ENCODE measurements around the gene SPATA24.

The SPATA24 gene

GRCh38 chr5:139408191-139408590, 4.3 kb upstream of the SPATA24 start:
- no peak overlapping the region for H3K27ac ChIP-seq
- H3K9ac ChIP-seq: no peak overlapping the region
- peak overlapping the region; percentile 47; the same call in 1 of the 2 replicates for H3K4me2 ChIP-seq
- peaks cover 68% of the 10 kb centered on the region for H3K4me1 ChIP-seq
- H4K20me1 ChIP-seq: no peaks in the 10 kb centered on the region
- no peaks in the 10 kb centered on the region for H3K27me3 ChIP-seq
- 0 out of 2 replicates have a peak, but pooled peaks cover 6% of the 10 kb centered on the region for H3K36me3 ChIP-seq
- no peak for TF ChIP-seq Cebpa-rat (IDR thresholded peaks at IDR 0.05)
- no peaks in the 10 kb centered on the region for H3K9me3 ChIP-seq
- H3K4me3 ChIP-seq: no peak overlapping the region

- peak overlapping the region; percentile 47 for H3K4me2 ChIP-seq
- 0 out of 2 replicates have a peak, but pooled peaks cover 1% of the 10 kb centered on the region for H3K36me3 ChIP-seq
- no peaks in the 10 kb centered on the region for H3K9me3 ChIP-seq
- no peak overlapping the region for H3K9ac ChIP-seq
- H4K20me1 ChIP-seq: no peaks in the 10 kb centered on the region
- peaks cover 74% of the 10 kb centered on the region for H3K4me1 ChIP-seq
- H3K4me3 ChIP-seq: no peak overlapping the region
- no peaks in the 10 kb centered on the region for H3K27me3 ChIP-seq
- no peak overlapping the region for H3K27ac ChIP-seq
- TF ChIP-seq Cebpa-rat (IDR thresholded peaks at IDR 0.05): no peak
Measured at GRCh38 chr5:139407517-139407916, 3.6 kb upstream of the SPATA24 start.

GRCh38 chr5:139406963-139407362, 3.1 kb upstream of the SPATA24 start:
- Histone ChIP-seq H3K27ac (no peak overlapping the region), H4K20me1 (no peaks in the 10 kb centered on the region), H3K27me3 (no peaks in the 10 kb centered on the region), H3K4me3 (no peak overlapping the region), H3K9ac (no peak overlapping the region), H3K4me2 (no peak overlapping the region; the same call in 1 of the 2 replicates), H3K36me3 (no peaks in the 10 kb centered on the region), H3K9me3 (no peaks in the 10 kb centered on the region), H3K4me1 (peaks cover 76% of the 10 kb centered on the region)
- TF ChIP-seq Cebpa-rat (IDR thresholded peaks at IDR 0.05): no peak

- Histone ChIP-seq H3K36me3 (peaks cover 7% of the 10 kb centered on the region; the same call in 1 of the 2 replicates), H4K20me1 (no peaks in the 10 kb centered on the region), H3K27me3 (no peaks in the 10 kb centered on the region), H3K4me2 (peak overlapping the region; percentile 89), H3K9me3 (no peaks in the 10 kb centered on the region), H3K9ac (peak overlapping the region; percentile 75), H3K4me1 (peaks cover 69% of the 10 kb centered on the region), H3K4me3 (peak overlapping the region; percentile 64), H3K27ac (peak overlapping the region; percentile 81)
- no peak for TF ChIP-seq Cebpa-rat (IDR thresholded peaks at IDR 0.05)
Measured at GRCh38 chr5:139404484-139404840, 573 bp upstream of the SPATA24 start.

DNA sequence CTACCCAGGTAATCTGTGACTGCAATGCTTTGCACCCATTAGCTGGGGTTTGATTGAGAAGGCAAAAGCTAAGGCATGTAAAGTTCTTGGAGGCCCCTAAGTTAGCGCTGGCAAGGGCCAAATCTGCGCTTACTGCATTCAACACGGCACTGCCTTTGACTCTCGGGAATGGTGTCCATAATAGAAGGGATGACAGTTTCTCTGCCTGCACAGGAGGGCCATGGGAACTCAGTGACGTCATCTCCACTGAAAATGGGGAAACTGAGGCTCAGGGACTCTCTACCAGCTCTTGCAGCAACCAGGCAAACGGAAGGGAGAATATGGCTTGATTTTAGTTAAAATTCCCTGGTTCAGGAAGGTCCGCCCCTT, 487 bp downstream of the SPATA24 start:
- H3K27ac ChIP-seq: peak overlapping the region; percentile 81
- H3K27me3 ChIP-seq: no peaks in the 10 kb centered on the region
- H3K36me3 ChIP-seq: peaks cover 7% of the 10 kb centered on the region; the same call in 1 of the 2 replicates
- H3K4me2 ChIP-seq: peak overlapping the region; percentile 89
- H3K4me3 ChIP-seq: peak overlapping the region; percentile 64
- no peaks in the 10 kb centered on the region for H3K9me3 ChIP-seq
- no peak for TF ChIP-seq Cebpa-rat (IDR thresholded peaks at IDR 0.05)
- peaks cover 69% of the 10 kb centered on the region for H3K4me1 ChIP-seq
- no peaks in the 10 kb centered on the region for H4K20me1 ChIP-seq
- peak overlapping the region; percentile 75 for H3K9ac ChIP-seq

DNA sequence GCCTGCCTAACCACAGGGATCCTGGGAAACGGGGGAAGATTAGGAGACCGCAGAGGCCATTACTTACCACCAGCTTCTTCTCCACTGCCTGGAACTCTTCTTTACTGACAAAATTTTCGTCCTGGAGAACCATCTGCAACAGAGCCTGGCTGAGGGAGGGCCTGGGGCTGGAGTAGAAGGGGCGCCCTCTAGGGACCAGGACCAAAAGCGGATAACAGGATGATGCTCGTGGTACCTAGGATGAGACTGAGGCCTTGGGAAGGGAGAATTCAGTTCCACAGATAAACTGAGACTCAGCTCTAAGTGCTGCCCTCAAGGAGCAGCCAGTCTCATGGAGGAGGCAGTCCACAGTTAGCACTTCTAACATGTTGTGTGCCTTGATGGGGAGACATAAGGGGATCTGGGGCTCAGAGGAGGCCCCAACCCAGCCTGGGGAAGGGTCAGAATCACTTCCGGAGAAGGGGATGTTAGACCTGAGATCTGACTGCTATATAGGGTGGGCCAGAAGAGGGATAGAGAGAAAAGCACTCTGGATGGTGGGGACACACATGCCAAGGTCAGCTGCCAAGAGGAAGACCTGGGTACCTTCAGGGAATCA, 1.2 kb downstream of the SPATA24 start:
- Histone ChIP-seq H3K27ac (peak overlapping the region; percentile 81; the same call in 1 of the 2 replicates), H3K27me3 (no peaks in the 10 kb centered on the region), H3K9ac (peak overlapping the region; percentile 75; the same call in 1 of the 2 replicates), H3K4me3 (no peak overlapping the region), H3K9me3 (no peaks in the 10 kb centered on the region), H3K4me1 (peaks cover 69% of the 10 kb centered on the region), H3K4me2 (peak overlapping the region; percentile 89), H3K36me3 (peaks cover 7% of the 10 kb centered on the region; the same call in 1 of the 2 replicates), H4K20me1 (no peaks in the 10 kb centered on the region)
- TF ChIP-seq Cebpa-rat (IDR thresholded peaks at IDR 0.05): no peak

DNA sequence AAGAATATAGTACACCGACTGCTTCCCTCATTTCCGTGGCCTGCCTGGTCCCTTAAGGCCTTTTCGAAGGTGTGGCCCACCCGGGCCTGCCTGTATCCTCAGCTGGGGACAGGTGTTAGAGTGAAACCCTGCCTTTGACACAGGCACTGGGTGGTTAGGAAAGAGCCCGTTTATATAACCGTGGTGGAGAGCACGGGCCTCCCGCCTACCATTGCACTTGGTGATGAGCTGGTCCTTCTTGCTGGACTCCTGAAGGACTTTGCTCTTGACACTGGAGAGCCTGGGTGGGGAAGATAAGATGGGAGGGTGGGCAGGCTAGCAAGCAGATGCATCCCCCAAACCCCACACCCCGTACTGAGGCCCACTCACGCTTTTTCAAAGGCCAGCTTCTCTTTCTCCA, 2.3 kb downstream of the SPATA24 start:
- Histone ChIP-seq H3K9ac (no peak overlapping the region), H3K36me3 (peaks cover 16% of the 10 kb centered on the region), H3K4me1 (peaks cover 68% of the 10 kb centered on the region), H3K4me2 (no peak overlapping the region), H3K9me3 (no peaks in the 10 kb centered on the region), H3K27me3 (no peaks in the 10 kb centered on the region), H3K27ac (no peak overlapping the region), H3K4me3 (no peak overlapping the region), H4K20me1 (peaks cover 6% of the 10 kb centered on the region)
- TF ChIP-seq Cebpa-rat (IDR thresholded peaks at IDR 0.05): no peak

DNA sequence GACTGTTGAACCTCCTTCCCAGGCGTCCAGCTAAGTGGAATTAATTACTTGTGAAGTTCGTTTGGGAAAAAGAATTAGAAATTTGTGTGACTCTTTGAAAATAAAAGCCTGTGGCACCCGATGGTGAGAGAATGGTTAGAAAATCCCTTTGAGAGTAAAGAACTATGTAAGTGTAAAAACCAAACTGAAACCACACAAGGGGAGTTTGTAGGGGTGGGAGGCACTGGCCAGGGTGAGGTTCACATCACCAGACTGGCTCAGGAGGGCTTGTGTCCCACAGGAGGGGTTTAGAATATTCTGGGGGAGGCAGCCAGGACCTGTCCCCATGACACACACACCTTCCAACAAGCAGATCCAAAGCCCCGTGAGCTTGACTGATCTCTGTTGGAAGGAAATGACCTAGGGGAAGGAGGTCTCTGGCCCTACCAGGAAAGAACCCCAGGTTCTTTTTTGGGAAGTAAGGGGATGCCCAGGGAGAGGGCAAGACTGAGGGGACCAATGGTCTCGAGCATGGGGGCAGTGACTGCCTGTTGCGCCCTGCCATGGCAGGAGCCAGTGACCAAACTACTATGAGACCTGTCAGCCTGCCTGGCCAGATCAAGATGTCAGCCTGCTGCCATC, 4.3 kb downstream of the SPATA24 start:
- Histone ChIP-seq H4K20me1 (peaks cover 26% of the 10 kb centered on the region), H3K4me2 (peak overlapping the region; percentile 8; the same call in 1 of the 2 replicates), H3K4me1 (peaks cover 68% of the 10 kb centered on the region), H3K9me3 (no peaks in the 10 kb centered on the region), H3K27me3 (no peaks in the 10 kb centered on the region), H3K4me3 (no peak overlapping the region), H3K9ac (no peak overlapping the region), H3K36me3 (peaks cover 35% of the 10 kb centered on the region), H3K27ac (no peak overlapping the region)
- no peak for TF ChIP-seq Cebpa-rat (IDR thresholded peaks at IDR 0.05)

DNA sequence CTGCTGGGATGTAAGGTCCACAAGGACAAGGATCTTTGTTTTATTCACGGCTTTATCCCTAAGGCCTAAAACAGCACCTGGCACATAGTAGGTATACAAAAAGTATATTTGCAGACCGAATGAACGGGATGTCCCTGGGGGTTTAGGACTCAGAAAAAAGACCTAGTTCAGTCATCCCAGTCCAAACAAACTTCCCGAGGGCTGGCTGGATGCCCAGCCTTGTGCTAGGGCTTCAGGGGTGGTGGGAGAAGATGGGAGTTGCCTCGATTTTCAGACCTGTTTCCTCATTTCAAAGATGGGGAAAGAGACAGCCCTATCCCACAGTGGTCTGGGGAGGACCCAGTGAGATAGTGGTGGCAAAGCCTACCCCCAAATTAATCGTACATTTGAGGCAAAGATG, 6.0 kb downstream of the SPATA24 start:
- no peak for TF ChIP-seq Cebpa-rat (IDR thresholded peaks at IDR 0.05)
- no peaks in the 10 kb centered on the region for H3K27me3 ChIP-seq
- no peak overlapping the region for H3K27ac ChIP-seq
- H3K4me1 ChIP-seq: peaks cover 59% of the 10 kb centered on the region
- no peaks in the 10 kb centered on the region for H3K9me3 ChIP-seq
- peaks cover 36% of the 10 kb centered on the region for H3K36me3 ChIP-seq
- peaks cover 29% of the 10 kb centered on the region for H4K20me1 ChIP-seq
- H3K4me2 ChIP-seq: peak overlapping the region; percentile 0; the same call in 1 of the 2 replicates
- no peak overlapping the region for H3K9ac ChIP-seq
- no peak overlapping the region for H3K4me3 ChIP-seq

DNA sequence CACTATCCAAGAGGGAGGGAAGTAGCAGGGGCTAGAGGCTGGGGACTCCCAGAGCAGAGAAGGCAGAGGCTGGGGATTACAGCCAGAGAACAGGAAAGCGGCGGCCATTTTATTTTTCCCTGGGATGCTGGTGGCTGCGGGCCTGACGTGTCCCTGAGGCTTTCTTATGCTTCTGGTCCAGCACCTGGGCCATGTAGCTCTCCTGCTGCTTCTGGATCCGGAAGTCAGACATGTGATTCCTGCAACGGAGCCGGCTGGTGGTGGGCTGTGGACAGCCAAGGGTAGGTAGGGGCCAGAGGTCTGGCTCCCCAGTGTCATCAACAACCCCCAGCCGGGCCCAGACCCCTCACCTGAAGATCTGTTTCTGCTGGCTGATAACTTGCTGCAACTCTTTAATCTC, 7.2 kb downstream of the SPATA24 start:
- no peak for TF ChIP-seq Cebpa-rat (IDR thresholded peaks at IDR 0.05)
- Histone ChIP-seq H3K9me3 (no peaks in the 10 kb centered on the region), H3K4me1 (peaks cover 54% of the 10 kb centered on the region)

More for the DNA sequence above, 7.2 kb downstream of the SPATA24 start:
- Histone ChIP-seq H3K36me3 (peaks cover 36% of the 10 kb centered on the region), H3K4me2 (peak overlapping the region; percentile 99), H4K20me1 (peaks cover 29% of the 10 kb centered on the region), H3K27me3 (no peaks in the 10 kb centered on the region), H3K4me3 (no peak overlapping the region), H3K9ac (peak overlapping the region; percentile 98; the same call in 1 of the 2 replicates), H3K27ac (0 out of 2 replicates have a peak overlapping the region, but pooled peaks have one; percentile 100)

Measured in BLaER1 (cell line).